GM21526 (cell line): ENCODE results near the gene IPO13.

Experiments
- ATAC-seq: cut with Tn5 transposase; IDR thresholded peaks from one replicate; pipeline ENCODE4 v1.9.1; 2021; ENCODE audit warnings: moderate library complexity; ENCODE audit not compliant: unreplicated experiment, low FRiP score

The IPO13 gene, protein sequence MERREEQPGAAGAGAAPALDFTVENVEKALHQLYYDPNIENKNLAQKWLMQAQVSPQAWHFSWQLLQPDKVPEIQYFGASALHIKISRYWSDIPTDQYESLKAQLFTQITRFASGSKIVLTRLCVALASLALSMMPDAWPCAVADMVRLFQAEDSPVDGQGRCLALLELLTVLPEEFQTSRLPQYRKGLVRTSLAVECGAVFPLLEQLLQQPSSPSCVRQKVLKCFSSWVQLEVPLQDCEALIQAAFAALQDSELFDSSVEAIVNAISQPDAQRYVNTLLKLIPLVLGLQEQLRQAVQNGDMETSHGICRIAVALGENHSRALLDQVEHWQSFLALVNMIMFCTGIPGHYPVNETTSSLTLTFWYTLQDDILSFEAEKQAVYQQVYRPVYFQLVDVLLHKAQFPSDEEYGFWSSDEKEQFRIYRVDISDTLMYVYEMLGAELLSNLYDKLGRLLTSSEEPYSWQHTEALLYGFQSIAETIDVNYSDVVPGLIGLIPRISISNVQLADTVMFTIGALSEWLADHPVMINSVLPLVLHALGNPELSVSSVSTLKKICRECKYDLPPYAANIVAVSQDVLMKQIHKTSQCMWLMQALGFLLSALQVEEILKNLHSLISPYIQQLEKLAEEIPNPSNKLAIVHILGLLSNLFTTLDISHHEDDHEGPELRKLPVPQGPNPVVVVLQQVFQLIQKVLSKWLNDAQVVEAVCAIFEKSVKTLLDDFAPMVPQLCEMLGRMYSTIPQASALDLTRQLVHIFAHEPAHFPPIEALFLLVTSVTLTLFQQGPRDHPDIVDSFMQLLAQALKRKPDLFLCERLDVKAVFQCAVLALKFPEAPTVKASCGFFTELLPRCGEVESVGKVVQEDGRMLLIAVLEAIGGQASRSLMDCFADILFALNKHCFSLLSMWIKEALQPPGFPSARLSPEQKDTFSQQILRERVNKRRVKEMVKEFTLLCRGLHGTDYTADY

GRCh38 chr1:43946236-43947060, at the start of gene IPO13:
Gene IPO13, plus strand, starts transcription at chr1:43946950. Its CDS starts 651 bp downstream, at chr1:43947601.
- ATAC-seq: peak; percentile 84

DNA sequence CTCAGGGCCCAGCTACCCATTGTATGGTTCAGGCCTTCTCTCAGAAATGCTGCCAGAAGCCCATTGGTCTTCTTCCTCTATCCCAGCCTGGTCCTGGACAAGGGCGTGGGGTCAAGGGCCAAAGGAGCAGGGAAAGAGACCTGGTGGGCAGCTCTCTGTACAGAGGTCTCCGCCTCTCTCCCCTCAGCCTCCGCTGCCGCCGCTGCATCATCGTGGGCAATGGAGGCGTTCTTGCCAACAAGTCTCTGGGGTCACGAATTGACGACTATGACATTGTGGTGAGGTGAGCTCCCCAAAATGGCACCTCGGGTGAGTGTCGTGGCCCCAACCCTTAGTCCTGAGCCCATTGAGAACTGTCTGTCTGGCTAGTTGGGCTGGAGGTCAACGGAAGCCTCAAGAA, 47.8 kb upstream of the IPO13 start:
- ATAC-seq: no peak

- ATAC-seq: no peak
Observed at GRCh38 chr1:43900386-43900785, 46.4 kb upstream of the IPO13 start.

GRCh38 chr1:43901196-43901961, 45.4 kb upstream of the IPO13 start:
- ATAC-seq: no peak

DNA sequence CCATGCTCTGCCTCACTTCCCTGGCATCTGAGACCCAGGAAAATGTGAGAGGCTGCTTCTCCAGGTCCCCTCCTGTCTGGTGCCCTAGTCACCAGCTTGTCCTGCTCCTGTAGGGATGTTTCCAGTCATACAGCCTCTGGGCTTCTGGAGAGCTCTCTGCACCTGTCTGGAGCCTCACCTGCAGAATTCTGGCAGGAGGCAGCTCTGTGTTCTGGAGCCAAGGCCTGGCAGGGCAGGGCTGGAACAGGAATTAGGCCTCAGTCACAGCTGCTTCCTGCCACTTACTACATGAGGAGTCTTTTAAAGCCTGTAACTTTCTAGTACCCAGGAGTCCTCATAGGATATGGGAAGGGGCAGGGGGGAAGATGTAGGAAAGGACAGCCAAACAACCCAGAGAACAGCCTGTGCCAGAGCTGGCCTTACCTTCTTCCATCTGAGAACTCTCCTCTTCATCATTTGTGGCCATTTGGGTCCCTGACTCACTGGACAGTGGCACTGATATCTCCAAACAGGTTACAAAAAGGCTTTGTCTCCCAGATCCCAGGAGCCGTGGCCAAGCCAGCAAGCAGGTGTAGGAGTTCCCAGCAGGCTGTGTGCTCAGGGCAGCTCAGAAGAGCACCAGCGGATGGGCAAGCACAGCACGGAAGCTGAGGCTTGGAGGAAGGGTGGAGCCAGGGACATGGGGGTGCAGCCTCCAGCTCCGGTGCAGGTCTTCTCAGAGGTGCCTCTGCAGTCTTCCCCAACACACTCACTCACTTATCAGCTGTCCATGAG, 44.5 kb upstream of the IPO13 start:
- no peak for ATAC-seq

GRCh38 chr1:43904660-43905551, 41.8 kb upstream of the IPO13 start:
- ATAC-seq: no peak

- ATAC-seq: no peak
Observed at GRCh38 chr1:43908226-43908625, 38.5 kb upstream of the IPO13 start.

DNA sequence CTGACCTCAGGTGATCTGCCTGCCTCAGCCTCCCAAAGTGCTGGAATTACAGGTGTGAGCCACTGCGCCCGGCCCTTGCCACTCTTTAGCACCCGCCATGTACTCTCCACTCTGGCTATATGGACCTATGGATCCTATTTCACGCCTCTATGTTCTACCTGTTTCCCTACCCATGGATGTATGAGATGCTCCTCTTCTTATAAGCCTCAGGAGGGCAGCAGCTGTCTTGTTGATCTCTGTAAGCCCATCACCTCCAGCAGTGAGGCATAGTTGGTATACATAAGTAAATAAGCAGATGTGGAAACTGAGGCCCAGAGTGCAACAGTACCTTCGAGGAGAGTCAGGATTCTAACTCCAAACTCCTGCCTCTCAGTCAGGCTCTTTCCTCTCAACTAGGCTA, 37.9 kb upstream of the IPO13 start:
- no peak for ATAC-seq

GRCh38 chr1:43910343-43910742, 36.4 kb upstream of the IPO13 start:
- ATAC-seq: no peak

GRCh38 chr1:43912607-43913006, 34.1 kb upstream of the IPO13 start:
- no peak for ATAC-seq

DNA sequence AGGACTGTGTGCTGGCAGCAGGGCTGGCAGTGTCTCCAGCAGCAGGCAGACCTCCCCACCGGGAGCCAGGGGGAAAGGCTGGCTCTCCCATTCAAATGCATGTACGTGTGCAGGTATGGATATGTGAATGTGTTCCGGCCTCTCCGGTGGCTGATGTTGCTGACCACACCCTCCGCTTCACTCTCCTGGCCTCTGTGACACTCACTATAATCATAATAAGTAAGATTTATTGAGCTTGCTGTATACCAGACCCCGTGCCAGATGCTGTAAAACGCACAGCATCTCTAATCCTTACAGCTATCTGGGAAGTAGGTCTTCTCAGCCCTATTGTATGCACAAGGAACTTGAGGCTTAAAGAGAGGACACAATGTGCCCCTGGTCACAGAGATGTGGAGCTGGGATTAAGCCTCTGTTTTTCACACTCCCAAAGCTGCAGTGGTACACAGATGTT, 33.7 kb upstream of the IPO13 start:
- no peak for ATAC-seq

GRCh38 chr1:43913666-43914360, 32.9 kb upstream of the IPO13 start:
- no peak for ATAC-seq

DNA sequence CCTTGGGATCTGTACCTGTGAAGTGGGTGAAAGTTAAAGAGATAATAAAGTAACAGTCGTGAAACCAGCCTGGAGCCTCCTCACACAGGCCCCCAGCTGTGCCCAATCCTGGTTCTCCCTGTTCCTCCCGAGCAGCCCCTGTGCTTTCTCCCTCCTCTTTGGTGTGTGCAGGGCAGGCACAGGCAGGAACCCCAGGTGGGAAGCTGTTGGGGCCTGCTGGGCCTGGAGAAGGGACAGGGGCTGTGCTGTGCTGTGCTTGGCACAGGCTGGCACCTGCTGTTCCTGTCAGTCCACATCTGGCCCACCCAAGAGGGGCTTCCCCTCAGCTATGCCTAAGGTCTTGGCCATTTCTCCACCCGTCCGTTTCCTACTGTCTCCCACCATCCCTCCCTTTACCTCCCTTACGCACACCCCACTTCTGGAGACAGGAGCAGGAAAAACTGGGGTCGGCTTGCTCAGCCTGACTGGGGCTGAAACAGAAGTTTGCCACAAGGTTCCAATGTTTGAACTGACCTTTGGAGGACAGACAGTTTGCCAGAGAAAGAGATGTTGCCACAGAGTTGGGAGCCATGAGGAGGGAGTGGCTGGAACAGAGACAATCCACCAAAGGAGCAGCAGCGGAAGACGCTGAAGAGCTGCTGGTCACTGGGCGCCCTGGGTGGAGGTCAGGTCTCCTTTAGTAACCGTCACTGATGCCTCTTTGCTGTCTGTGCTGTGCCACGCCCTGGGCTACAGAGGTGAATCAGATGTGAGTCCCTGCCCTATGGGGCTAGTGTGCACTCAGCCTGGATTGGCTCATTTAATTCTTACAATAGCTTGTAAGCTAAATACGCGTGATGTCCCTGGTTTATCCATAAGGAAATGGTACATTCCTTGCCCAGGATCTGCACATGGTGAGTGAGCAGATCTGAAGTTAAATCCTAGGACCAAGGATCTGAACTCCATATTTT, 31.9 kb upstream of the IPO13 start:
- no peak for ATAC-seq

DNA sequence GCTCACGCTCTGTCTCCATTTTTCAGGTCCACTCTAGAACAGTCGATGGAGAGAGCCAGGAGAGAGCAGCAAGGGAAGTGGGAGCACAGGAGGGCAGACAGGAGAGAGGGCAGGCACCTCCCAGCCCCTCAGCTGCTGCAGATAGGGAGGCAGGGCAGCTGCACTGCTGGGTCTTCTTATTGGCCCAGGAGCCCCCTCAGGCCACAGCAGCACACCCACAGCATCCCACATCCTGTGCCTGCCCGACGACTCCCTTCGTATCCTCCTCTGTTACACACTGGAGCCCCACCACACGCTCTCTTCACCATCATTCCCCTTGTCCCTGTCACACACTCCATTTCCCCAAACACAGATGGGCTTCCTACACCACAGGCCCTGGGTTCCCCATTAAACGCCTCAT, 26.8 kb upstream of the IPO13 start:
- no peak for ATAC-seq

GRCh38 chr1:43921022-43921421, 25.7 kb upstream of the IPO13 start:
- no peak for ATAC-seq

- no peak for ATAC-seq
Observed at GRCh38 chr1:43924516-43924915, 22.2 kb upstream of the IPO13 start.
